HG03469 (cell line): ENCODE results near the gene RTN4RL2.

ENCODE experiments used
- ATAC-seq: cut with Tn5 transposase; IDR thresholded peaks from one replicate; pipeline ENCODE4 v1.9.1; 2021; ENCODE audit warnings: mild to moderate bottlenecking, moderate library complexity, moderate number of reproducible peaks; ENCODE audit not compliant: unreplicated experiment

RTN4RL2 gene

GRCh38 chr11:57460022-57460757 lies at the start of gene RTN4RL2:
Gene RTN4RL2 (plus strand): TSS chr11:57460528. CDS start chr11:57460866, 338 bp downstream.
- no peak for ATAC-seq

DNA sequence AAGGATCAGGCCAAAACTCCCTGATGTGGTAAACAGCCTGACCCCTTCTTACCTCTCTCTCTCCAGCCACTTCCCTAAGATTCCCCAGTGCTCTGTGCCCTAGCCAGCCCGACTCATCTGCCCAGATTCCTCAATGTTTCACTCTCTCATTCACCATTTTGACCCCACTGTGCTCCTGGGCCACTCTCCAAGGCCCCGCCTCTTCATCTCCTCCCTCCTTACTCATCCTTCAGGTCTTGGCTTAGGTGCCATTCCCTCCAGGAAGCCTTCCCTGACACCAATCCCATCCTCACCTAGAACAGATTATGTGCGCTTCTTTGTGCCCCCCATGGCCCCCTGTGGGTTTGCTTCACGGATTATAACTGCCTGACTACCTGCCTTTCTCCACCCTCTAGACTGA lies 46.6 kb upstream of the RTN4RL2 start:
- ATAC-seq, result no peak

DNA sequence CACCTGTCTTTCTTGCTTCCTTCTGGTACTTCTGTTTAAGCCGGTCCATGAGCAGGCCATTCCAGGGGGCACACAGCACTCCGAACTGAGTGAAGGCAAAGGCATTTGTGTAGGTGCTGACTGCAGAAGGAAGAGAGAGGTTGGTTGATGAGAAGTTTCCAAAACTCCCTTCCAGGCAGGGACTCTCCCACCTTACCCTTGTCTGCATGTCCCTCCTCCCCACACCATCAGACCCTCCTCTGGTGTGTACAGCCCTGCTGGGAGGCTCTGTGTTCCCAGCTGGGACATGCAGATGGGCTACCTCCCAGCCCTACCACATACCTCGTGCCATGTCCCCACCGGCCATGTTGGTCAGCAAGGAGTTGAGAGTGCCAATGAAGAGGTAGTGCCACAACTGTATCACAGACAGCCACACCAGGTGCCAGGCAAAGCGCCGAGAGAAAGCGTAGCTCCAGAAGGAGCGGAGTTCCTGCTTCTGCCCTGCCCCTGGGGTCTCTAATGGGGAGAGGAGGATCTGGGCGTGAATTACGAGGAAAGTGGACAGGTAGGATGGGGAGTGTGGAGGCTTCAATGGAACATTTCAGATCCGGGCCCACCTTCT lies 45.6 kb upstream of the RTN4RL2 start:
- ATAC-seq, result no peak

DNA sequence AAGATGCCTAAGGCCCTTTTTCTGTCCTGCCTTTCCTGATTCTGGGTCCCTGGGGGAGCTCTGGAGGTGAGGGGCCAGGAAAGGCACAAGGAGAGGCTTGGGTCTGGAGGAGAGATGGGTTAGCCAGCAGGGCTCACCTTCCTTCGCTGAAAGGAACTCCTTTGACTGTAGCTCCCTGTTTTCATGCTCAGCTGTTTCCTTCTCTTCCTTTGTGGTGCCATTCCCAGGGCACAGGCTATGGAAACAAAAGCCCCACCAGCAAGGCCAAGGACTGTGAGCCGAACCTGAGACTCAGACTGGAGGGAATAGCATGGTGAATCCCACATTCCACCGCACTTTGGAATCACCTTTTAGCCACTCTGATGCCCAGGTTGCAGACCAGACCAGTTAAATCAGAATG lies 43.9 kb upstream of the RTN4RL2 start:
- no peak for ATAC-seq

DNA sequence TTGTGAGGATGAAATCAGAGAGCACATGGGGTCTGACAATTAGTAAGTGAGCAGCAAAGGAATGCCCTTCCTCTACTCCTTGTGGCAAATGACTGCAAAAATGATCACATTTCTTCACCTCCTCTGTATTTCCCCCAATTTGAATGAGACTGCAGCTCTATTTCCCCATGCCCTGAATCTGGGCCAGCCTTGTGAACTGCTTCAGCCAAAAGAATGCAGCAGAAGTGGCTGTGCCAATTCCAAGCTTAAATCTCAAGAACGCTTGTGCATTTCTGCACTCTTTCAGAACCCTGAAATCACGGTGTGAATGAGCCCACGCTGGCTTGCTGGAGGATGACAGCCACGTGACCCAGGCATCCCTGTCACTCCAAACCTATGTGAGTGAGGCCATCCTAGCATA lies 43.3 kb upstream of the RTN4RL2 start:
- ATAC-seq, result no peak

- no peak for ATAC-seq
Observed at GRCh38 chr11:57418131-57418530, 42.2 kb upstream of the RTN4RL2 start.

GRCh38 chr11:57419146-57419545 lies 41.2 kb upstream of the RTN4RL2 start:
- ATAC-seq, result no peak

- no peak for ATAC-seq
Observed at GRCh38 chr11:57421066-57421465, 39.3 kb upstream of the RTN4RL2 start.

DNA sequence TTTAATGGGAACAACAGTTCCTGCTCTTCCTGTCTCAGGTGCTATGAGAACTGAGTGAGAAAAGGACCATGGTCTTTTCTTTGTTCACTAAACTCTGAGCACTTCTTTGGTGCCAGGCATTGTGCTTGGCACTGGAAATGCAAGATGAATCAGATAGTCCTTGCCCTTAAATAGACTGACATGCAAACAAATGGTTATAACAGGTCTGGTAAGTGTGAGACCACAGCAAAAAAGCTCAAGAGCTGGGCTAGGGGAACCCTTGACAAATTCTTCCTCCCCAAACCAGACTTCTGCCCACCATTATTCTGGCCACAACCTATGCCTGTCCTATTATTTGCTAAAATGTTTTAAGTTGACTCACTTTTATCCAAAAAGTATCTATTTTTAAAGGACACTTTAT lies 38.5 kb upstream of the RTN4RL2 start:
- no peak for ATAC-seq

DNA sequence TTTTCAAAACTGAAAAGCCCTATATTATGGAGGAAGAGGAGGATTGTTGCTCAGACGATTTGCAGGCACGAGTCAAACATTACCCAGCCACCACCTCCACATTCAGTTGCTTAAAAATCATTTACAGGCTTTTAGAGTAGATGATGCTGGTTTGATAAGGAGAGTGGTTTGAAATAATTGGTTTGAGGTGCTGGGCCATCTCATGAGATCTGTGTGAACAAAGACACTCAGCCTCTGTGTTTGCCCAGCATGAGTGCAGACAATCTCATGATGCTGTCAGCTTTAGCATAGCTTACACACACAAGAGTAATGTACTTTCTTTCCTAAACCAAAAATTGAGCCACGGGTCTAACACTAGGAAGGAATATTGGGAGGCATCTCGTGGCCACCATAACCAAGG lies 37.7 kb upstream of the RTN4RL2 start:
- no peak for ATAC-seq

DNA sequence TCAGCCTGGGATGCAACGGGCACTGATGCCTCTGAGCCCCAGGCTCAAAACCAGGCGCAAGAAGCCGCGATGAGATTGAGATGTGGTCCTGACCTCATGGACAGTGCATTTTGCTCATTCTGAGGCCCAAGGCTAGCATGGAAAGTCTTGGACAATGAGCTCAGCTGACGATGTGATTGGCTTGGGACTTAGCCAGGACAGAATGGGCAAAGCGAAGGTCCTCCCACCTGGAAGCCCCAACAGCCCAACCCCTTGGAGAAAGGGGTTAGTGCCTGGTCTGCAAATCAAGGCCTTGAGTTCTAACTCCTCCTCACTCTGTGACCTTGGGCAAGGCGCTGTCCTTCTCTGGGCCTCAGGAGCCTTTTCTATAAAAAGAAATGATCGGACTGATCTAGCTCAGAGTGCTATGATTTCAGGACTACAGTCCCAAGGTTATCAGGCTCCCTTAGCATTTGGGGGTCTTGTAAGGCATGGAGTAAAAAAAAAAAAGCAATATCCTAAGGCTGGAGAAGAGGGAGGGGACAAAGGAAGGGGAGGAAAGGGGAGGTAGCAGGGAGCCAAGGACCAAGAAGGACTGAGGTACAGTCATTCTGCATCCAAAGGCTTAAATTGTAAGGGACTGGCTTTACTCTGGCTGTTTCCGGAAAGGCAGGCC lies 36.1 kb upstream of the RTN4RL2 start:
- no peak for ATAC-seq

GRCh38 chr11:57424792-57425564 lies 35.4 kb upstream of the RTN4RL2 start:
- peak; percentile 94 for ATAC-seq

- no peak for ATAC-seq
Observed at GRCh38 chr11:57425565-57426438, 34.5 kb upstream of the RTN4RL2 start.

- ATAC-seq, result no peak
Observed at GRCh38 chr11:57426439-57426928, 33.8 kb upstream of the RTN4RL2 start.

DNA sequence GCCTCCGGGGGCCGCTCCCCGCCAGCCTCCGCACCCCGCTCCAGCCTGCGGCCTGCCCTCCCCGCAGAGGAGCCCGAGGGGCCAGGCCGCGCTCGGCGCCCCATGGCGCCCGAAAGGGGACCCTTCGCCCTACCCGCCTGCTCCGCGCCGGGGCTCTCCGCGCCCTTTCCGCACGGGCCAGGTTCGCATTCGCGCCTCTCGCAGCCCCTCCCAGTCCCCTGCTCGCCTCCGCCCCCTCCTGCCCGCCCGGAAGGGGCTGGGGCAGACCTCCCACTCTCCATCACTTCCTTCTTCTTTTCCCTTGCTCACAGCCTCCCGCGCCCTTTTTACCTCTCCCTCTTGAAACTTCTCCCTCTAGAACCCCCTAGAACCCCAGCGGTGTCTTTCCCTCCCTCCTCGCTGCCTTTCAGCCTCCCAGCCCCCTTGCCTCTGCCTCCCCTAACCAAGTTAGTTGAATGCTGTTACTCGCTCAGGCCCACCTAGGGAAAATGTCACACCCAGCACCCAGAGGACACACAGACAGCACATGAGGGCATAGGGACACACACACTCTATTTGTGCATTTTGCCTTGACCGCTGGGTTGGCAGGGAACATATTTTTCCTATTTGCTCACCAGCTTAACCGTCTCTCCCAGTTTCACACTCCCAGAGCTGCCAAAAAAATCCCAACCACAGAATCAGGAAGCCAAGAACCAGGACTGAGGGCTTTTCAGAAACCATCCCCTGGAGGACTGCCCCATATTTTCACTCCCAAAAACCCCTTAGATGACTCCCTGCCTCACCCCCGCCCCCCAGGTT lies 33.2 kb upstream of the RTN4RL2 start, which contains the start of gene SLC43A3:
Gene SLC43A3 (minus strand): TSS at position 193 of the 798 bp plus-strand sequence. CDS start 949 bp downstream, outside the sequence.
- peak; percentile 45 for ATAC-seq

DNA sequence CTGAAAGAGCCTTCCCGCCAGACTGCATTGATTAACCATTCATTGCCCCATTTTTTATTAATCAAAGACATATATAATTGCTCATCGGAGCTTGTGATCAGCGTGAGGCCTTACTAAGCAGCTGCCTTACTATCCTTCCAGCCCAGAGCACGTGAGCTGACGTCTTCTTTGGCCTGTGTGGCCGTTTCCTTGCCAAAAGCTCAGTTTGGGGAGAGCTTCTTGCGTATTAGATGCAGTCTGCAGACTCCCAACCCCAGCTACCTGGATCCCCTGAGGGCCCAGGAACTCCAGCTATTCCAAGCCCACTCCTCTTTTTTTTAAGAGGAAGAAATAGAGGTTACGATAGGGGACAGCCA lies 32.6 kb upstream of the RTN4RL2 start:
- no peak for ATAC-seq

DNA sequence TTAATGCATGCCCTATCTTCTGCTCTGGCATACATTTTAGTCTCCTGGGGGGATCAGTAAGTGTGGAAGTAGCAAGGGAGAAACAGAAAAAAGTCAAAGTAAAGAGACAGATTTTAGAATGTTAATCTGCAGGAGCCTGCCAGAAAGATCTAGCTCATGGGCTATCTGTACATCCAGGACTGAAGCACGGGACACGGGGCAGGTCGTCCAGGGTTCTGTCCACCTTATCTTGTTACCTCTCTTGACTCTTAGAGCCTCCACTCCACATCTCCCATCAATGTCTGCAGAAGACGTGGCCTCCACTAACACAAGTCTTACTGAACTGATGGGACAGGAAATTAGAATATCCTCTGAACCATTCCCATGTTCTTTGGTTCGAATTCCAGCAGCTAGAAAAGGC lies 31.7 kb upstream of the RTN4RL2 start:
- ATAC-seq, result no peak

- ATAC-seq, result no peak
Observed at GRCh38 chr11:57429946-57430345, 30.4 kb upstream of the RTN4RL2 start.

- no peak for ATAC-seq
Observed at GRCh38 chr11:57430952-57431351, 29.4 kb upstream of the RTN4RL2 start.
